ENCODE data around the gene BAIAP2. TPM values are rescaled to one million over a fixed set of nuclear protein-coding genes. Genes with fewer than 3 reads are reported as not detected.

BAIAP2 gene
- total and polyA plus RNA-seq, 2 donors (not counting 3 experiments of a cell fraction or from before 2014, with no cell fraction given), result 12.3 to 18.6 TPM

DNA sequence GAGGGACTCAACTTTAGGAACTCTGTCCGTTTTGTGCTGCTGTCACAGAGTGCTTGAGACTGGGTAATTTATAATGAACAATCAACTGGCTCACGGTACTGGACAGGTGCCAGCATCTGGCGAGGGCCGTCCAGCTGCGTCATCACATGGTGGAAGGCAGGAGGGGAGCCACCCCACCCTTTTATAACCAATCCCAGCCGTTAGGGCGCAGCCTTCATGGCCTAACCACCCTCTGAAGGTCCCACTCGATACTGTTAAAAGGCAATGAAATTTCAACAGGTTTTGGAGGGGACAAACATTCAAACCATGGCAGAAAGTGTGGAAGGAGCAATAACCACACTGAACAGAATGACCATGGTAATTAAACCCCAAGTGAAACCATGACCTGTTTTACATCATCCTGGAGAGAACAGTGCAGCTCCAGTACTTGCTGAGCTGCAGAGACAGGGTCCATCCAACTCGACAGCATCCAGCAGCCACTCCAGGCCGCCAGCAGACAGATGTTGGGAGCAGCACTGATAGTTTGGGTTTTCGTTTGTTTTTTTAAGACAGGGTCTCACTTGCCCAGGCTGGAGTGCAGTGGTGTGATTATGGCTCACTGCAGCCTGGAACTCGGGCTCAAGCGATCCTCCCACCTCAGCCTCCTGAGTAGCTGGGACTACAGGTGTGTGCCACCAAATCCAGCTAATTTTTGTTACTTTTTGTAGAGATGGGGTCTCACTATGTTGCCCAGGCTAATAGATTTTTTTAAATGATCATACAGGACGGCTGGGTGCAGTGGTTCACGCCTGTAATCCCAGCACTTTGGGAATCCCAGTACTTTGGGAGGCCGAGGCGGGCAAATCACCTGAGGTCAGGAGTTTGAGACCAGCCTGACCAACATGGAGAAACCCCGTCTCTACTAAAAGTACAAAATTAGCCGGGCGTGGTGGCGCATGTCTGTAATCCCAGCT, 32.3 kb upstream of the BAIAP2 start:
- Histone ChIP-seq H3K4me3 (replicated peaks in 1 of 3; ENCODE audit: insufficient read depth in 1 of 3, low read depth in 1 of 3, low read length in 3 of 3) (no peak overlapping the region), H3K9ac (replicated peaks; ENCODE audit: extremely low read depth, insufficient read depth, low read length) (no peak overlapping the region), H3K27me3 (ENCODE audit: control insufficient read depth in 2 of 2, insufficient read depth in 2 of 2, low read length in 2 of 2) (peaks cover 17 to 34% of the 10 kb centered on the region in 2 experiments), H3K4me2 (ENCODE audit: insufficient read depth, low read length) (no peak overlapping the region), H3K36me3 (ENCODE audit: control insufficient read depth in 2 of 2, extremely low read depth in 1 of 2, insufficient read depth in 2 of 2, low read length in 2 of 2) (peaks cover 0 to 20% of the 10 kb centered on the region in 2 experiments), H3K4me1 (ENCODE audit: control insufficient read depth, extremely low read depth, insufficient read depth, low read length) (peaks cover 3% of the 10 kb centered on the region), H2AFZ (ENCODE audit: low read depth, low read length) (no peak overlapping the region), H3K79me2 (ENCODE audit: control insufficient read depth, insufficient read depth, low read length) (no peaks in the 10 kb centered on the region), H3K9me1 (replicated peaks; ENCODE audit: control insufficient read depth, extremely low read depth, insufficient read depth, low read length) (no peaks in the 10 kb centered on the region), H3K27ac (ENCODE audit: insufficient read depth, low read depth, low read length) (no peak overlapping the region), H3K9me3 (replicated peaks; ENCODE audit: control insufficient read depth, insufficient read depth, low read length) (no peaks in the 10 kb centered on the region), H4K20me1 (replicated peaks; ENCODE audit: control insufficient read depth, extremely low read depth, insufficient read depth, low read length) (no peaks in the 10 kb centered on the region)
- TF ChIP-seq FOS (IDR thresholded peaks at IDR 0.05; ENCODE audit: borderline replicate concordance, insufficient read depth, low read length), result no peak
- TF ChIP-seq POLR2A (IDR thresholded peaks at IDR 0.05; ENCODE audit: low read depth, low read length), result peak; percentile 23
- FAIRE-seq (peak; percentile 78), DNase-seq (ENCODE audit: low read depth, low spot score) (peak; percentile 64)
- BruUV-seq (replicated peaks), result TSS peak; percentile 20
- dilution Hi-C loops (cut with MboI; ENCODE audit: extremely low pct_ligation_motif_present, low sequenced_read_pairs), result no loop called here
- POLR2A ChIA-PET, result no interaction called here
- CTCF ChIA-PET, result no interaction called here
- intact Hi-C loops (cut with micrococcal nuclease), result no loop called here

DNA sequence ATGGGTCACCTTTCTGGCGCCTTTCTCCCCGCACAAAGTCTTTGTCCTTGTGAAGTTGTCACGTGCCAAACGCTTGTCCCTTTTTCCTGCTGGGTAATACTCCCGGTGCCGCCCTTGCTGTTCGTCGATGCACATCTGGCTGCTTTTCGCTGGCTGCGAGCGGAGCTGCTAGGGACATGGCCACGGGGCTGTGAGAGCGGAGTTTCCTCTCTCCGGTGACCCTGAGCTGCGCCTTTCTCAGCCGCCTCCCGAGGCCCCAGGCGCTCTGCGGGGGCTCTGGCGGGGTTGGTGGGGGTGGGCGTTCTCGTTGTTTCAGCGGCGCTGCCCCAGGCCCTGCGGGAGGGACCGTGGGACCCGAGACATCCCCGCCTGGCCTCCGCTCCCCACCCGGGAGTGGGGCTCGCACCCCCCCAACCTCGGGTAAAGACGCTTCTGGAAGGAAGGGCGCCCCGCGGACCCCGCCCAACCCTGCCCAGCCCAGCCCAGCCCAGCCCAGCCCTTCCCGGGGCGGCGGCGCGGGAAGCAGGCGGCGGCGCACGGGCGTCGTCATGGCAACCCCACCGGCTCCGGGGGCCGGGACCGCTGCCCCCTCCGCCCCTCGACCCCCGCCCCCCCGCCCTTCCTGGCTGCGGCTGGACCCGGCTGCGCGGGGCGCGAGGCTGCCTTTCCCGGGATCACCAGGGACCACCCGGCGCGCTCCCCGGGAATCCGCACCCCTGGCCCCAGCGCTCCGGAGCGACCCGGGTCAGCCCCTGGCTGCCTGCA, 31.1 kb upstream of the BAIAP2 start:
- POLR2A ChIA-PET, result interaction anchor here (0.6 kb wide), 1 partner anchor 549 kb away, joined by 4 read pairs; no protein-coding TSS in a partner anchor
- no peak overlapping the region for H3K4me2 ChIP-seq (ENCODE audit: insufficient read depth, low read length)
- intact Hi-C loops (cut with micrococcal nuclease), result no loop called here

More for the DNA sequence above, 31.1 kb upstream of the BAIAP2 start:
- H3K9me3 ChIP-seq (replicated peaks; ENCODE audit: control insufficient read depth, insufficient read depth, low read length), result no peaks in the 10 kb centered on the region
- H2AFZ ChIP-seq (ENCODE audit: low read depth, low read length), result no peak overlapping the region
- H3K9ac ChIP-seq (replicated peaks; ENCODE audit: extremely low read depth, insufficient read depth, low read length), result no peak overlapping the region
- DNase-seq (ENCODE audit: low read depth, low spot score), result no peak
- CTCF ChIA-PET, result no interaction called here
- no peak for TF ChIP-seq GATA2 (IDR thresholded peaks at IDR 0.05; ENCODE audit: insufficient read depth, insufficient read length, low read depth, low read length)
- TF ChIP-seq MAX (IDR thresholded peaks at IDR 0.05; ENCODE audit: insufficient read depth, insufficient read length), result no peak
- no peak for TF ChIP-seq MYC (IDR thresholded peaks at IDR 0.05; ENCODE audit: low read depth, low read length)
- no peak for TF ChIP-seq JUN (IDR thresholded peaks at IDR 0.05; ENCODE audit: borderline replicate concordance, insufficient read depth, insufficient read length, low read depth)
- TF ChIP-seq CTCF (IDR thresholded peaks at IDR 0.05; ENCODE audit: extremely low read depth in 1 of 2, insufficient read depth in 1 of 2, low read depth in 1 of 2, low read length in 2 of 2), result no peak
- TF ChIP-seq POLR2AphosphoS5 (IDR thresholded peaks at IDR 0.05; ENCODE audit: insufficient read depth, low read depth, low read length), result no peak
- TF ChIP-seq FOS (IDR thresholded peaks at IDR 0.05; ENCODE audit: borderline replicate concordance, insufficient read depth, low read length), result no peak
- no peak for TF ChIP-seq POLR2A (IDR thresholded peaks at IDR 0.05; ENCODE audit: low read depth, low read length)
- no peak for TF ChIP-seq EZH2 (IDR thresholded peaks at IDR 0.05; ENCODE audit: borderline replicate concordance, low read depth, low read length, severe bottlenecking)
- H3K27ac ChIP-seq (ENCODE audit: insufficient read depth, low read depth, low read length), result no peak overlapping the region
- peaks cover 19 to 34% of the 10 kb centered on the region in 2 experiments for H3K27me3 ChIP-seq (ENCODE audit: control insufficient read depth in 2 of 2, insufficient read depth in 2 of 2, low read length in 2 of 2)
- dilution Hi-C loops (cut with MboI; ENCODE audit: extremely low pct_ligation_motif_present, low sequenced_read_pairs), result no loop called here
- no peak overlapping the region for H3K4me3 ChIP-seq (replicated peaks in 1 of 3; ENCODE audit: insufficient read depth in 1 of 3, low read depth in 1 of 3, low read length in 3 of 3)
- no peaks in the 10 kb centered on the region for H3K9me1 ChIP-seq (replicated peaks; ENCODE audit: control insufficient read depth, extremely low read depth, insufficient read depth, low read length)
- no TSS peak for BruUV-seq (replicated peaks)
- H3K36me3 ChIP-seq (ENCODE audit: control insufficient read depth in 2 of 2, extremely low read depth in 1 of 2, insufficient read depth in 2 of 2, low read length in 2 of 2), result peaks cover 0 to 13% of the 10 kb centered on the region in 2 experiments
- FAIRE-seq, result no peak
- H3K79me2 ChIP-seq (ENCODE audit: control insufficient read depth, insufficient read depth, low read length), result no peaks in the 10 kb centered on the region
- peaks cover 3% of the 10 kb centered on the region for H3K4me1 ChIP-seq (ENCODE audit: control insufficient read depth, extremely low read depth, insufficient read depth, low read length)
- H4K20me1 ChIP-seq (replicated peaks; ENCODE audit: control insufficient read depth, extremely low read depth, insufficient read depth, low read length), result no peaks in the 10 kb centered on the region

All from endothelial cell of umbilical vein (primary cell).